WERI-Rb-1 (cell line): Measurements from ENCODE around the gene PDGFA.

Source experiments
- DNase-seq: peaks from one replicate; pipeline ENCODE4 v3.0.0-alpha.2; 2020
- H3K27ac ChIP-seq: fragments of 250-450 bp; sonication (Bioruptor Pico); 2 replicates; pipeline ENCODE4 v1.5.1; 2020; ENCODE audit warnings: mild to moderate bottlenecking, moderate library complexity
- H3K27me3 ChIP-seq: fragments of 250-450 bp; sonication (Bioruptor Pico); 2 replicates; pipeline ENCODE4 v1.5.1; 2021; ENCODE audit warnings: mild to moderate bottlenecking, low read depth, moderate library complexity; ENCODE audit not compliant: insufficient read depth, severe bottlenecking
- H3K36me3 ChIP-seq: fragments of 250-450 bp; sonication (Bioruptor Pico); 2 replicates; pipeline ENCODE4 v1.5.1; 2020; ENCODE audit warnings: mild to moderate bottlenecking, moderate library complexity
- H3K4me3 ChIP-seq: 2 replicates; pipeline ENCODE4 v1.5.1; 2011; ENCODE audit warnings: low read depth, mild to moderate bottlenecking, control low read depth, low read length
- H3K9me3 ChIP-seq: fragments of 250-450 bp; sonication (Bioruptor Pico); 2 replicates; pipeline ENCODE4 v1.5.1; 2021; ENCODE audit warnings: mild to moderate bottlenecking, moderate library complexity; ENCODE audit not compliant: severe bottlenecking
- CTCF ChIP-seq: IDR thresholded peaks from 2 replicates; pipeline ENCODE4 v1.5.1; 2011; ENCODE audit warnings: low read depth, mild to moderate bottlenecking, control low read depth, inconsistent platforms, low read length

The PDGFA gene

GRCh38 chr7:491292-491957 lies 28.2 kb downstream of the PDGFA start:
- no peak for DNase-seq
- H3K4me3 ChIP-seq = no peak overlapping the region
- TF ChIP-seq CTCF = no peak

GRCh38 chr7:490461-491291 lies 29.0 kb downstream of the PDGFA start:
- H3K27me3 ChIP-seq = no peaks in the 10 kb centered on the region
- H3K27ac ChIP-seq = no peak overlapping the region
- H3K36me3 ChIP-seq = no peaks in the 10 kb centered on the region
- no peak for TF ChIP-seq CTCF
- H3K9me3 ChIP-seq = peaks cover 13% of the 10 kb centered on the region
- peak; percentile 36 for DNase-seq
- H3K4me3 ChIP-seq = no peak overlapping the region

More at GRCh38 chr7:491292-491957, 28.2 kb downstream of the PDGFA start:
- no peaks in the 10 kb centered on the region for H3K27me3 ChIP-seq
- no peak overlapping the region for H3K27ac ChIP-seq
- peaks cover 13% of the 10 kb centered on the region for H3K9me3 ChIP-seq
- no peaks in the 10 kb centered on the region for H3K36me3 ChIP-seq

GRCh38 chr7:489876-490275 lies 29.8 kb downstream of the PDGFA start:
- no peak for TF ChIP-seq CTCF
- H3K27me3 ChIP-seq = no peaks in the 10 kb centered on the region
- no peak for DNase-seq
- H3K27ac ChIP-seq = no peak overlapping the region
- H3K4me3 ChIP-seq = no peak overlapping the region
- H3K9me3 ChIP-seq = peaks cover 13% of the 10 kb centered on the region
- no peaks in the 10 kb centered on the region for H3K36me3 ChIP-seq

GRCh38 chr7:486216-486743 lies 33.4 kb downstream of the PDGFA start:
- no peak for TF ChIP-seq CTCF
- DNase-seq = no peak
- Histone ChIP-seq H3K4me3 (no peak overlapping the region), H3K9me3 (peaks cover 9% of the 10 kb centered on the region), H3K27me3 (no peaks in the 10 kb centered on the region), H3K27ac (no peak overlapping the region), H3K36me3 (no peaks in the 10 kb centered on the region)

- Histone ChIP-seq H3K36me3 (no peaks in the 10 kb centered on the region), H3K27me3 (no peaks in the 10 kb centered on the region), H3K27ac (no peak overlapping the region), H3K9me3 (peaks cover 9% of the 10 kb centered on the region), H3K4me3 (no peak overlapping the region)
- no peak for TF ChIP-seq CTCF
- no peak for DNase-seq
Measured at GRCh38 chr7:485188-486081, 34.2 kb downstream of the PDGFA start.
